GM12872 (cell line): Measurements from ENCODE around the gene ADAMTS16.

ENCODE experiments used
- TF ChIP-seq, protein P1 (sequence below): IDR thresholded peaks from 3 replicates; pipeline ENCODE4 v1.5.1; 2011; ENCODE audit warnings: low read depth, mild to moderate bottlenecking, low read length, moderate library complexity; ENCODE audit not compliant: insufficient read depth

Gene ADAMTS16

DNA sequence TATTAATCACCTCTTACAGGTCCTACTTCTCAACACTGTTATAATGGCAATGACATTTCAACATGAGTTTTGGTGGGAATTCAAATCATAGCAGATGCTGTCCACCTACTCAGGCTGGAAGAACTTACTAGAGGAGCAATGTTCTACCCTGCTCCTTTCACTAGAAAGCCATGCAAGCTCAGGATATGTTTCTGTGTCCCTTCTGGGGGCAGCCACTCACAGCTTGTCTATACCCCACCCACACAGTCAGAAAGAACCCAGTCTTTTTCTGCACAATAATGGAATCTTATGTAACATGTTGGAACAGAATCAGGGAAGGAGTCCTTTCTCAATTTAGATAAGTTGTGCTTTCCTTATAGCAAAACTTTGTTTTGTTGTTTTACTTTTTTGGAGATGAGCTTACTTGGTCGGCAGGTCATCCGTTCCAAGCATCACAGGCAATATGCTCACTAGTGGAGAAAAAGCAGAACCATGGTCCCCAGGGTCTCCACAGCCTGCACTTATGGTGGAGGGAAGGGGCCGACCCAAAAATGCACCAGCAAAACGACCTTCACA, 229.0 kb downstream of the ADAMTS16 start:
- TF ChIP-seq, protein P1, sequence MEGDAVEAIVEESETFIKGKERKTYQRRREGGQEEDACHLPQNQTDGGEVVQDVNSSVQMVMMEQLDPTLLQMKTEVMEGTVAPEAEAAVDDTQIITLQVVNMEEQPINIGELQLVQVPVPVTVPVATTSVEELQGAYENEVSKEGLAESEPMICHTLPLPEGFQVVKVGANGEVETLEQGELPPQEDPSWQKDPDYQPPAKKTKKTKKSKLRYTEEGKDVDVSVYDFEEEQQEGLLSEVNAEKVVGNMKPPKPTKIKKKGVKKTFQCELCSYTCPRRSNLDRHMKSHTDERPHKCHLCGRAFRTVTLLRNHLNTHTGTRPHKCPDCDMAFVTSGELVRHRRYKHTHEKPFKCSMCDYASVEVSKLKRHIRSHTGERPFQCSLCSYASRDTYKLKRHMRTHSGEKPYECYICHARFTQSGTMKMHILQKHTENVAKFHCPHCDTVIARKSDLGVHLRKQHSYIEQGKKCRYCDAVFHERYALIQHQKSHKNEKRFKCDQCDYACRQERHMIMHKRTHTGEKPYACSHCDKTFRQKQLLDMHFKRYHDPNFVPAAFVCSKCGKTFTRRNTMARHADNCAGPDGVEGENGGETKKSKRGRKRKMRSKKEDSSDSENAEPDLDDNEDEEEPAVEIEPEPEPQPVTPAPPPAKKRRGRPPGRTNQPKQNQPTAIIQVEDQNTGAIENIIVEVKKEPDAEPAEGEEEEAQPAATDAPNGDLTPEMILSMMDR, result no peak
